HG02938 (cell line): ENCODE data around the gene POM121L12.

Experiments
- ATAC-seq: cut with Tn5 transposase; IDR thresholded peaks from one replicate; pipeline ENCODE4 v1.9.1; 2021; ENCODE audit warnings: mild to moderate bottlenecking, moderate library complexity; ENCODE audit not compliant: unreplicated experiment

Gene POM121L12

DNA sequence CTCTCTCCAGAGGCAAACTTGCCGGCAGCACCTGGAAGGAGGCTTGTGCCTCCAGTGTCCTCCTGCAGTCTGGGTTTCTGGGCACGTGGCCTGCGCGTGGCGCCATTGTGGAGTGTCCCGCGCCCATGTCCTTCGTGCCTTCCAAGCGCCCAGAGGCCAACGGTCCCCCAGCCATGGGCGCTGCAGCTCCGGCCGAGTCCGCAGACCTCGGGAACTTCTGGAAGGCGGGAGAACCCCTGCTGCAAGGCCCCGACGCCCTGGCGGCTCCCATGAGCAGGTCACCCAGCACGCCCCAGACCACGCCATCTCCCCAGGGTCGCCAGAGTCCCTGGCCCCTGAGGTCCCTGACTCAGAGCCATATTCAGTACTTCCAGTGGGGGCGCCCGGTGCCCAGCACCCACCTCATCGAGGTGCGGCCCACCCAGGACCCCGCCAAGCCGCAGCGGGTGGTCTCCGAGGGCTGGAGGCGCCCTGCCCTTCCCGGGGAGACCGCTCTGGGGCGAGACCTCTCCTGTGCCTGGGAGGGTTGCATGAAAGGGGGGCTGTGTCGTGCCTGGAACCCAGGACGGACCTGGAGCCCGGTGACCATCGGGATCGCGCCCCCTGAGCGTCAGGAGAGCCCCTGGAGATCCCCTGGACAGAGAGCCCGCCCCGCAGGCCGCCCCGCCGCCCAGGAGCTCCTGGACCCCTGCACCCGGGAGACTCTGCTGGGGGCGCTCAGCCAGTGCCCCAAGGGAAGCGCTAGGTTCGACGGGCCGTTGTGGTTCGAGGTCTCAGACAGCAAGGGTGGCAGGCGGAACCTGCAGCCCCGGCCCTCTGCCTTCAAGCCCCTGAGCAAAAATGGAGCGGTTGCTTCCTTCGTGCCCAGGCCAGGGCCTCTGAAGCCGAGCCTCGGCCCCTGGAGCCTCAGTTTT is at the start of gene POM121L12:
Gene POM121L12 (plus strand): TSS at position 135 of the 914 bp plus-strand sequence. CDS start 39 bp downstream, at position 174.
- no peak for ATAC-seq

- no peak for ATAC-seq
These were observed 43.4 kb upstream of the POM121L12 start for GRCh38 chr7:52992001-52992400.

DNA sequence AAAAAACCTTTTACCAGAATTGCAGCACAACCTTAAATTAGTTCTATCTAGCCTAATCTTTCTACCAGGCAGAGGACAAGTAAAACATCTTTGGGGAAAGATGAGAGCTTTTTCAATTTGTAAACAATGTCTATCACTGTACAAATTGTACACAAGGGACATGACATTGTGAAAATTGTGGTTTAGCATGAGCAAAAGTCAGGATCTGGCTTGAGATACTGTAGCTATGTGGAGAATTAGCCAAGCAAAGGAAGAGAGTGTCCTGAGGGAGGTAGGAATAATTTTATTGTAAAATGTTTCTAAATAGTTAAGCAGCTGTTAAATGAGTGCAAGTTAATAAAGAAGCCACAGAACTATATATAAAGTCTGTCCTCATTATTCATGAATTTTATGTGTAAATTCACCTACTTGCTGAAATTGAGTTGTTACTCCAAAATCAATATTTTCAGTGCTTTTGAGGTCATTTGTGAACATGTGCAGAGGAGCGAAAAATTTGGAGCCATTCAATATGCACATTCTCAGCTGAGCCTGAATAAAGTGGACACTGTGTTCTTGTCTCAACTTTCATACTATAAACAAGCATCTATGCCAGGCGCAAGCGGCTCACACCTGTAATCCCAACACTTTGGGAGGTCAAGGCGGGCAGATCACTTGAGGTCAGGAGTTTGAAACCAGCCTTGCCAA is 42.8 kb upstream of the POM121L12 start:
- ATAC-seq = no peak

DNA sequence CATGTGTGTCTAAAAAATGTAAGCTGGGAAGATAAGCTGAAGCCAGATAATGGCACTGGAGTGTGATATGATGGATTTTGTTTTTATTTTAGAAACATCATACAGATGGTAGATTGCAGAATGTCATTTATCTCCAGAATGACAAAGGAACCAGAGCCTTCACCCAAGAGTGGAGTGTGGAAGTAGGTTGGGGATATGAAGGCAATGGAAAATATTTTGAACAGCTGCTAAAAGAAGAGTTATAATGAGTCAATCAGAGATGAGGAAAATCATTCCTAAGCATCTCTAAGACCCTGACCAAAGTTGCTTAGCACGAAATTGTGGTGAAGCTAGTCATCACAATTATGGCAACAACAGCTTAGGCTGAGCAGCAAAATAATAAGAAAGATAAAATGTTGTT is 39.8 kb upstream of the POM121L12 start:
- ATAC-seq = no peak

GRCh38 chr7:53001221-53001620 is 34.2 kb upstream of the POM121L12 start:
- ATAC-seq = no peak

GRCh38 chr7:53002389-53002788 is 33.0 kb upstream of the POM121L12 start:
- ATAC-seq = no peak

GRCh38 chr7:53003653-53004445 is 31.6 kb upstream of the POM121L12 start:
- ATAC-seq = no peak

- ATAC-seq = no peak
These were observed 21.5 kb upstream of the POM121L12 start for GRCh38 chr7:53013925-53014324.

- no peak for ATAC-seq
These were observed 20.0 kb upstream of the POM121L12 start for GRCh38 chr7:53015463-53015862.

DNA sequence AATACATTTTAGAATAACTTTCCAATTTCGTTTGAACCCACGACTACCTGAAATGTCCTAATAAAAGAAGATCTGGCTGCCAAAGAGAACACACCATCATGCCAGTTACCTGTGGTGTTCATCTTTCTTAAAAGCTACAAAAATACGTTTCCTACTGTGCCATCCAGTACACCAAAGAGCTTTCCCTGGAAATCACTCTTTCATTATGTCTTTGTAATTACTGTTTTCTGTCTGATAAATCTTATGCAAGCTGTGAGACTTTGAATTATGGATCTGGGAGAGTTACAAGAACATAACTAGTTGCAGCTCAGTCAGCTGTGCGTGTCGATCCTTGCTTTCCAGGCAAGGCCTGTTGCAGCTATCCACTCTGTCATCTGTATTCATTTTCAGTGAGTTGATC is 12.5 kb upstream of the POM121L12 start:
- ATAC-seq = no peak

GRCh38 chr7:53048638-53049037 is 13.2 kb downstream of the POM121L12 start:
- ATAC-seq = no peak

- ATAC-seq = no peak
These were observed 15.0 kb downstream of the POM121L12 start for GRCh38 chr7:53050433-53050832.

- no peak for ATAC-seq
These were observed 24.2 kb downstream of the POM121L12 start for GRCh38 chr7:53059591-53059990.

DNA sequence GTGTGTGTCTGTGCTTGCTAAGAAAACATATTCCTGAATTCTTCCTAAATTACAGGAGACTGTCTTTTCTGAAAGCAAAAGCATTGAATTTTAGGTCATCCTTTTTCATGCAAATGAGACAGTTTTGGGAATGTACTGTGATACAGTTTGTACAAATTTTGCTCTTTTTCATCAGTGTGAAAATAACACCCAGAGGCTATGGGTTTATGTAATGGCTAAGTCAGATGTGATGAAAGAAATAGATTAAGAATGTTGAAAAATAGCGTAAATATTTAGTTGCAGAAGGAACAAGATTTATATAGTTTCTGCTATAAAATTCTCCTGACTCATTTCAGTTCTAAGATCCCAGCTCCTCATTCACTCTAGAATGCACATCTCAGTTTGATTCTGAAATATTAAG is 24.6 kb downstream of the POM121L12 start:
- no peak for ATAC-seq

DNA sequence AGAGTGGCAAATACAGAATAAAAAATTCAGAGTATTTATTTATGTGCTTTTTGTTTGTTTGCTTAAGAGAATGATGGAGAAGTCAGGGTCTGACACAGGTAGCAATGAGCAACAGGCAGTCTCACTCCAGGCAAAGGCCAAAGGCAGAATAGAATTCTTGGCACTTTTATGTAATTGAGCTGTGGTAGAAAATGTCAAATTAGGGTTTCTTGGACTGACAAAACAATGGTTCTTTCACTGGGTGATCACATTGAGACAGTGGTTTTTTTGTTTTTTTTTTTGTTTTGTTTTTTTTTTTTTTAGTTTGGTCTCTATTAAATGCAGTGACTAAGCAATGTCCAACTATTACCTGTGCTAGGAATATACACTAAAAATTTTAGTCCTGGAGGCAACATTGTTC is 27.4 kb downstream of the POM121L12 start:
- no peak for ATAC-seq

DNA sequence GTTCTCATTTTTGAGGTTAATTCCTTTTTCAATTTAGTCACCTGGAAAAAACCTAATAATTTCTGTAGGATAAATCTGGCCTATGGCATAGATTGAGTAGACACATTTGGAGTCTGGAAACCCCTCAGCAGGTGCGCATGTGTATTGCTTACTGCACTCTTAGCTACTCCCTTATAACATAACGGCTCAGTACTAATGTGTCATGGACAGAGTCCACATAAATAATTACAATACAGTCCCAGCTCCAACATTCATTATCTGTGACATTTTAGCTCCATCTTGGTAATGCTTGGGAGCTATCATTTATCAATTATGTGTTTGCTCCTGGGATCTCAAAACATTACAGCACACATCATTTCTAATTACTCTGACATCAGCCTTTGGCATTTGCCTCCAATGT is 33.2 kb downstream of the POM121L12 start:
- ATAC-seq = no peak

- no peak for ATAC-seq
These were observed 35.5 kb downstream of the POM121L12 start for GRCh38 chr7:53070883-53071282.
